ENCODE results near the gene ATP6AP1.

The ATP6AP1 gene

GRCh38 chrX:154430916-154431315, 2.4 kb downstream of the ATP6AP1 start:
- Histone ChIP-seq H3K27me3 (ENCODE audit: low read depth, low read length) (no peaks in the 10 kb centered on the region), H3K36me3 (replicated peaks; ENCODE audit: low read depth, low read length) (peaks cover 2% of the 10 kb centered on the region), H4K20me1 (ENCODE audit: insufficient read depth, low read length) (no peaks in the 10 kb centered on the region), H3K9me3 (ENCODE audit: insufficient read depth, low read length) (no peaks in the 10 kb centered on the region), H3K79me2 (ENCODE audit: low read length) (peaks cover 22% of the 10 kb centered on the region), H2AFZ (ENCODE audit: low read depth, low read length) (no peak overlapping the region), H3K4me1 (ENCODE audit: low read length) (peaks cover 12% of the 10 kb centered on the region), H3K9ac (ENCODE audit: low read length) (no peak overlapping the region), H3K4me3 (ENCODE audit: low read length) (no peak overlapping the region), H3K4me2 (ENCODE audit: low read length) (no peak overlapping the region), H3K27ac (ENCODE audit: low read length) (no peak overlapping the region)
- TF ChIP-seq EZH2phosphoT487 (IDR thresholded peaks at IDR 0.05; ENCODE audit: low read depth) (no peak), CTCF (IDR thresholded peaks at IDR 0.05; ENCODE audit: low read depth, low read length) (no peak)

DNA sequence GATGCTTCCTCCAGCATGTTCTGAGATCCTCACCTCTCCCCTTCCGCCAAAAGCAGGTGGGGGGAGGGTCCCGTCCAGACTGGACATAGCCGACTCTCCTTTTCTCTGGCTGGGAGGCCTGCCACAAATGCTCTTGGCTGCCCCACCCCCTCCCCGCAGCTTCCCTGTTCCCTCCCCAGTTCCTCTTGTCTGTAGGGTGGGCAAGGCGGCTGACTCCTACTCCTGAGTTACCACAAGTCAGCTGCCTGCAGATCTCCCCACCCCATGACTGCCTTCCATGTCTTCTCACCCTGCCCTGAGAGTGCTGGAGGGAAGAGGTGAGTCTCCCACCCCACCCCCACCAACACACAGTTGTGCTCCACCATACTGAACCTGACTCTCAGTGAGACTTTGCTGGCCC, 2.9 kb downstream of the ATP6AP1 start:
- peaks cover 14% of the 10 kb centered on the region for H3K4me1 ChIP-seq (ENCODE audit: low read length)
- peaks cover 6% of the 10 kb centered on the region for H3K36me3 ChIP-seq (replicated peaks; ENCODE audit: low read depth, low read length)
- H3K27ac ChIP-seq (ENCODE audit: low read length): no peak overlapping the region
- no peak overlapping the region for H3K4me2 ChIP-seq (ENCODE audit: low read length)
- no peak overlapping the region for H3K9ac ChIP-seq (ENCODE audit: low read length)
- TF ChIP-seq CTCF (IDR thresholded peaks at IDR 0.05; ENCODE audit: low read depth, low read length) (no peak), EZH2phosphoT487 (IDR thresholded peaks at IDR 0.05; ENCODE audit: low read depth) (no peak)
- H3K4me3 ChIP-seq (ENCODE audit: low read length): no peak overlapping the region
- H3K79me2 ChIP-seq (ENCODE audit: low read length): peaks cover 22% of the 10 kb centered on the region
- H2AFZ ChIP-seq (ENCODE audit: low read depth, low read length): no peak overlapping the region
- no peaks in the 10 kb centered on the region for H3K9me3 ChIP-seq (ENCODE audit: insufficient read depth, low read length)
- no peaks in the 10 kb centered on the region for H4K20me1 ChIP-seq (ENCODE audit: insufficient read depth, low read length)
- no peaks in the 10 kb centered on the region for H3K27me3 ChIP-seq (ENCODE audit: low read depth, low read length)

- Histone ChIP-seq H3K9me3 (ENCODE audit: insufficient read depth, low read length) (no peaks in the 10 kb centered on the region), H3K79me2 (ENCODE audit: low read length) (peaks cover 24% of the 10 kb centered on the region), H3K4me2 (ENCODE audit: low read length) (no peak overlapping the region), H3K4me3 (ENCODE audit: low read length) (no peak overlapping the region), H3K36me3 (replicated peaks; ENCODE audit: low read depth, low read length) (peaks cover 6% of the 10 kb centered on the region), H3K27ac (ENCODE audit: low read length) (no peak overlapping the region), H4K20me1 (ENCODE audit: insufficient read depth, low read length) (no peaks in the 10 kb centered on the region), H2AFZ (ENCODE audit: low read depth, low read length) (no peak overlapping the region), H3K4me1 (ENCODE audit: low read length) (peaks cover 16% of the 10 kb centered on the region), H3K9ac (ENCODE audit: low read length) (no peak overlapping the region), H3K27me3 (ENCODE audit: low read depth, low read length) (no peaks in the 10 kb centered on the region)
- no peak for TF ChIP-seq EZH2phosphoT487 (IDR thresholded peaks at IDR 0.05; ENCODE audit: low read depth)
- TF ChIP-seq CTCF (IDR thresholded peaks at IDR 0.05; ENCODE audit: low read depth, low read length): no peak
These were observed 3.7 kb downstream of the ATP6AP1 start for GRCh38 chrX:154432210-154432609.

DNA sequence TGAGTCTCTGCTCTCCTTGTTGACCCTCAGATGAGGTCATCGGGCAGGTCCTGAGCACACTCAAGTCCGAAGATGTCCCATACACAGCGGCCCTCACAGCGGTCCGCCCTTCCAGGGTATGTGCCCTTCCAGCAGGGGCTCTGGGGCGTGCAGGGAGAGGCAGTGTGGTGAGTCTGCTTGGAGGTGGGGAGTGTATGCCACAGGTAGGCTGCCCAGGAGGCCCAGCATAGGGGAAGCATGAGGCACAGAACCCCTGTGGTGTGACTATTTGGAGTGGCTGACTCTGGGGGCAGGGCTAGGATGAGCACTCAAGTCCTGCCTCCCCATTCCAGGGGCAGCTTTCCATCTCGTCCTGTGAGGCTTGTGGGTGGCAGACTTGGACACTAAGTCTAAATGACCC, 5.1 kb downstream of the ATP6AP1 start:
- Histone ChIP-seq H4K20me1 (ENCODE audit: insufficient read depth, low read length) (no peaks in the 10 kb centered on the region), H3K4me2 (ENCODE audit: low read length) (no peak overlapping the region), H3K27ac (ENCODE audit: low read length) (no peak overlapping the region), H3K9ac (ENCODE audit: low read length) (no peak overlapping the region), H3K27me3 (ENCODE audit: low read depth, low read length) (no peaks in the 10 kb centered on the region), H2AFZ (ENCODE audit: low read depth, low read length) (no peak overlapping the region), H3K4me3 (ENCODE audit: low read length) (no peak overlapping the region), H3K4me1 (ENCODE audit: low read length) (peaks cover 17% of the 10 kb centered on the region), H3K9me3 (ENCODE audit: insufficient read depth, low read length) (no peaks in the 10 kb centered on the region), H3K36me3 (replicated peaks; ENCODE audit: low read depth, low read length) (peaks cover 6% of the 10 kb centered on the region), H3K79me2 (ENCODE audit: low read length) (peaks cover 32% of the 10 kb centered on the region)
- no peak for TF ChIP-seq CTCF (IDR thresholded peaks at IDR 0.05; ENCODE audit: low read depth, low read length)
- no peak for TF ChIP-seq EZH2phosphoT487 (IDR thresholded peaks at IDR 0.05; ENCODE audit: low read depth)
